HG02852 (cell line): ENCODE results near the gene TREML4.

ENCODE experiments used
- ATAC-seq: cut with Tn5 transposase; IDR thresholded peaks from one replicate; pipeline ENCODE4 v1.9.1; 2021; ENCODE audit warnings: mild to moderate bottlenecking, moderate library complexity; ENCODE audit not compliant: unreplicated experiment

The TREML4 gene

GRCh38 chr6:41280381-41281057 lies 52.4 kb downstream of the TREML4 start:
- no peak for ATAC-seq

- ATAC-seq: no peak
Observed at GRCh38 chr6:41283600-41283999, 55.5 kb downstream of the TREML4 start.

DNA sequence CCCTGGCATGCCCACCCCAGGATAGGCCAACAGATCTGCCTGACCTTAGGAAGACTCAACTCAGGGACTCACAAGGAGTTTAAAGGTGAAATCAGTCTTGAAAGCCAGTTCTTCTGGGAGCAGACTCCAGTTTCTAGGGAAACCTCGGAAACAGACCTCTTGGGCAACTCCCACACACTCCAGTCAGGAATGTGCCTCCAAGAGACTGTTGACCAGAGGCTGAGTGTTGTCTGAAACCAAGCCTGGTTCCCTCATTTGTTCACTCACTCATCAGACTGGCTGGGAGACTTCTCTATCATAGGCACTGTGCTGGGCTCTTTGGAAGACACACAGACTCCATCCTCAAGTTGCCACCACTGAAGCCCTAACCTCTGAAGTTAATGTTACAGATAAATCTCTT lies 56.6 kb downstream of the TREML4 start:
- ATAC-seq: no peak

GRCh38 chr6:41286544-41287346 lies 58.6 kb downstream of the TREML4 start, which contains the start of gene TREM1:
TREM1 (minus strand) TSS chr6:41286682; CDS start chr6:41286655, 27 bp downstream.
- no peak for ATAC-seq

- ATAC-seq: no peak
Observed at GRCh38 chr6:41288030-41288753, 60.0 kb downstream of the TREML4 start.
